DOHH2 (cell line): Measurements from ENCODE around the gene DSG2.

Experiments
- EZH2phosphoT487 ChIP-seq: fragments of 200-600 bp; sonication (generic); IDR thresholded peaks from 2 replicates; pipeline ENCODE4 v1.6.1; 2017; ENCODE audit warnings: borderline replicate concordance, mild to moderate bottlenecking, antibody characterized with exemption, low read length, moderate library complexity, mixed read lengths
- TF ChIP-seq, protein P1 (sequence below): fragments of 200-600 bp; sonication (generic); IDR thresholded peaks from one replicate; pipeline ENCODE4 v1.5.1; 2014; ENCODE audit warnings: antibody characterized with exemption, mild to moderate bottlenecking, low read depth, low read length; ENCODE audit not compliant: poor library complexity, severe bottlenecking

DNA sequence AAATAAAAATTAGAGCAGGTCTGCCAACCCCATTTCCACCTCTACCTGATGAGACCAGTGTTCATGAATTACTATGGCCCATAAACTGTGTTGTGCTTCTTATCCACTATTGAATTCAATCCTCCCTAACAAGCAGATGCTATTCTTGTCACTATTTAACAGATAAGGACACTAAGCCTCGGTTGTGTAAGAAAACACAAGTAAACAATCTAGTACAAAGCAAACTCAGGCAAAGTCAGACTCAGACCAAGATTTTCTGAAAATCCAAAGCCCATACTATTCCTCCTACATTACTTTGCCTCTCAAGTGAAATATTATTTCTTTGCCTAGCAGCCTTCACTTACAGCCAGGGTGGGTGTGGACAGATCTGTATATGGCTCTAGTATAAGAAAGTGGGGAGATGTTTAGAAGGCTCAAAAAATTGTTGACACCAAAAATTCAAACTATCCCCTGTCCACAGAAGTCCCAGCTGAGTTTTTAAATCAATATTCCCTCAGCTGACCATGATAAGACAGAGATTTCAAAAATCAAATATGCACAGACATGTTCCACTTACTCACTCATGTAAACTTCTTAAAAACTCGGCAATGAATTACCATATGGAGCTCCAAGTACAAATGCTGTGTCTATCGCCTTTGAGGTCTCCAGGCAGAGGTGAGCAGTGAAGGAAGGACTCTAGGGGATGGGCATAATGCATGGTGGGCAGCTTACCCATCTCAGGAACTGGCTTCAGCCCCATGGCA is 77.7 kb downstream of the DSG2 start:
- TF ChIP-seq, protein P1, sequence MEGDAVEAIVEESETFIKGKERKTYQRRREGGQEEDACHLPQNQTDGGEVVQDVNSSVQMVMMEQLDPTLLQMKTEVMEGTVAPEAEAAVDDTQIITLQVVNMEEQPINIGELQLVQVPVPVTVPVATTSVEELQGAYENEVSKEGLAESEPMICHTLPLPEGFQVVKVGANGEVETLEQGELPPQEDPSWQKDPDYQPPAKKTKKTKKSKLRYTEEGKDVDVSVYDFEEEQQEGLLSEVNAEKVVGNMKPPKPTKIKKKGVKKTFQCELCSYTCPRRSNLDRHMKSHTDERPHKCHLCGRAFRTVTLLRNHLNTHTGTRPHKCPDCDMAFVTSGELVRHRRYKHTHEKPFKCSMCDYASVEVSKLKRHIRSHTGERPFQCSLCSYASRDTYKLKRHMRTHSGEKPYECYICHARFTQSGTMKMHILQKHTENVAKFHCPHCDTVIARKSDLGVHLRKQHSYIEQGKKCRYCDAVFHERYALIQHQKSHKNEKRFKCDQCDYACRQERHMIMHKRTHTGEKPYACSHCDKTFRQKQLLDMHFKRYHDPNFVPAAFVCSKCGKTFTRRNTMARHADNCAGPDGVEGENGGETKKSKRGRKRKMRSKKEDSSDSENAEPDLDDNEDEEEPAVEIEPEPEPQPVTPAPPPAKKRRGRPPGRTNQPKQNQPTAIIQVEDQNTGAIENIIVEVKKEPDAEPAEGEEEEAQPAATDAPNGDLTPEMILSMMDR = no peak
- no peak for TF ChIP-seq EZH2phosphoT487
